ENCODE data around the gene CXXC4. TPM values are rescaled to one million over a fixed set of nuclear protein-coding genes. Genes with fewer than 3 reads are reported as not detected.

Gene CXXC4
- total RNA-seq, 1 experiment from 2014 or later, result 0.54 TPM

- Histone ChIP-seq H4K20me1 (ENCODE audit: insufficient read depth) (no peaks in the 10 kb centered on the region), H3K9ac (ENCODE audit: low read length) (no peak overlapping the region), H3K79me2 (ENCODE audit: insufficient read depth, low read length) (no peaks in the 10 kb centered on the region), H2AFZ (ENCODE audit: low read depth, low read length, poor library complexity, severe bottlenecking) (no peak overlapping the region), H3K27ac (ENCODE audit: low read depth, low read length) (no peak overlapping the region), H3K4me2 (ENCODE audit: low read length) (no peak overlapping the region), H3K4me1 (ENCODE audit: control insufficient read depth in 1 of 2, insufficient read depth in 2 of 2, low read length in 2 of 2) (no peaks in the 10 kb centered on the region), H3K9me3 (ENCODE audit: control insufficient read depth in 1 of 2, insufficient read depth in 1 of 2, low read depth in 1 of 2, low read length in 2 of 2) (no peaks in the 10 kb centered on the region), H3K4me3 (replicated peaks in 1 of 2; ENCODE audit: low read depth in 1 of 2, low read length in 2 of 2) (no peak overlapping the region), H3K9me2 (ENCODE audit: insufficient read depth) (no peaks in the 10 kb centered on the region), H3K27me3 (ENCODE audit: insufficient read depth, low read length) (no peaks in the 10 kb centered on the region), H3K36me3 (ENCODE audit: control insufficient read depth in 1 of 2, insufficient read depth in 2 of 2, low read length in 2 of 2) (no peaks in the 10 kb centered on the region)
- DNase-seq (ENCODE audit: low read depth, low spot score) (no peak), ATAC-seq (no peak)
- ChIA-PET CTCF (no interaction called here), RAD21 (ENCODE audit: low non-redundant PET in 1 of 2, low total read pairs in 2 of 2, uncharacterized antibody in 2 of 2, unreplicated experiment in 2 of 2) (no interaction called here), POLR2A (no interaction called here)
- intact Hi-C loops (cut with micrococcal nuclease), result no loop called here
- BruUV-seq (replicated peaks), result no TSS peak
- TF ChIP-seq REST (IDR thresholded peaks at IDR 0.05; ENCODE audit: low read depth) (no peak), ZNF274 (IDR thresholded peaks at IDR 0.05; ENCODE audit: low read depth, low read length) (no peak), FOSL1 (IDR thresholded peaks at IDR 0.05; ENCODE audit: low read depth) (no peak), YY1 (IDR thresholded peaks at IDR 0.05; ENCODE audit: extremely low read depth, insufficient replicate concordance, low read depth, low read length) (no peak), EZH2 (IDR thresholded peaks at IDR 0.05) (no peak), ATF3 (IDR thresholded peaks at IDR 0.05) (no peak), CEBPB (IDR thresholded peaks at IDR 0.05; ENCODE audit: low read depth) (no peak), SIN3A (IDR thresholded peaks at IDR 0.05; ENCODE audit: low read depth) (no peak)
Observed at GRCh38 chr4:104508224-104508623, 13.5 kb upstream of the CXXC4 start.

Data from HCT116 (cell line).